GM23248 (cell line): ENCODE results near the gene ZNF639.

Experiments
- EZH2 ChIP-seq: fragments of 200-600 bp; sonication (generic); IDR thresholded peaks from 2 replicates; pipeline ENCODE4 v1.6.1; 2018; ENCODE audit warnings: antibody characterized with exemption, mild to moderate bottlenecking; ENCODE audit not compliant: insufficient read depth, poor library complexity, severe bottlenecking
- EZH2phosphoT487 ChIP-seq: fragments of 200-600 bp; sonication (generic); IDR thresholded peaks from 2 replicates; pipeline ENCODE4 v1.6.1; 2018; ENCODE audit warnings: antibody characterized with exemption, moderate library complexity, mild to moderate bottlenecking, low read depth; ENCODE audit not compliant: insufficient read depth

DNA sequence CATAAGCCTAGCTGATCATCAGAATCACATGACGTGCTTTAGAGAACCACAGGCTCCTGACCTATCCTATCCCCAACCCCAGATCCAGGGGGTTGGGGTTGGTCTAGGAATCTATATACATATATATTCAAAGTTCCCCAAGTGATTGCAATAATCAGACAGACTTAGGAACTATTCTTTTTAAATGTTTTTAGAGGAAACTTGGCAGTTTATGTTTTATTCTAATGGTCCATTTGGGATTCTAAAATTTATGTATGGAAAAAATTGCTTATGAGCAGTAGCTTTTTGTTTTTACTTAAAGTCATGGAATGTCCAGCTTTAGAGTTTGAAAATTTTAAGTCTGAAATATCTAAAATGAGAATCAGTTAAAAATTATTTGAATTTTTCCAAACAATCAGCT, 46.8 kb downstream of the ZNF639 start:
- TF ChIP-seq EZH2phosphoT487 = no peak
- TF ChIP-seq EZH2 = no peak
